ENCODE data around the gene HEY2. TPM values are rescaled to one million over a fixed set of nuclear protein-coding genes. Genes with fewer than 3 reads are reported as not detected.

Gene HEY2
- total and polyA plus RNA-seq, 4 experiments from 2014 or later, result 0.14 to 0.20 TPM; not detected in 2

GRCh38 chr6:125732398-125732797, 17.0 kb upstream of the HEY2 start:
- no peaks in the 10 kb centered on the region for H3K4me1 Mint-ChIP-seq

GRCh38 chr6:125733516-125734300, 15.7 kb upstream of the HEY2 start:
- H3K4me3 Mint-ChIP-seq, result no peak overlapping the region
- ChIA-PET POLR2A (ENCODE audit: partially characterized antibody) (no interaction called here), CTCF (ENCODE audit: partially characterized antibody) (no interaction called here)
- Histone ChIP-seq H3K9me3 (ENCODE audit: control insufficient read depth in 1 of 2, low read length in 2 of 2) (no peaks in the 10 kb centered on the region), H3K4me3 (ENCODE audit: low read length in 2 of 2) (no peak overlapping the region), H3K27ac (ENCODE audit: low read depth, low read length) (no peak overlapping the region), H3K36me3 (ENCODE audit: insufficient read depth, low read length) (no peaks in the 10 kb centered on the region), H3K27me3 (ENCODE audit: insufficient read depth, low read length) (no peaks in the 10 kb centered on the region), H3K4me1 (ENCODE audit: insufficient read depth, low read length) (no peaks in the 10 kb centered on the region)
- H3K27ac Mint-ChIP-seq, result no peak overlapping the region
- DNase-seq, result no peak
- no peaks in the 10 kb centered on the region for H3K36me3 Mint-ChIP-seq
- H3K27me3 Mint-ChIP-seq, result peaks cover 24 to 31% of the 10 kb centered on the region in 2 donors
- intact Hi-C loops (cut with micrococcal nuclease), result no loop called here
- H3K9me3 Mint-ChIP-seq, result no peaks in the 10 kb centered on the region
- H3K4me1 Mint-ChIP-seq, result no peaks in the 10 kb centered on the region

More at GRCh38 chr6:125732398-125732797, 17.0 kb upstream of the HEY2 start:
- H3K4me1 ChIP-seq (ENCODE audit: insufficient read depth, low read length), result no peaks in the 10 kb centered on the region
- Mint-ChIP-seq H3K27me3 (peaks cover 21 to 30% of the 10 kb centered on the region in 2 donors), H3K27ac (no peak overlapping the region), H3K36me3 (no peaks in the 10 kb centered on the region), H3K4me3 (no peak overlapping the region), H3K9me3 (no peaks in the 10 kb centered on the region)
- no peaks in the 10 kb centered on the region for H3K36me3 ChIP-seq (ENCODE audit: insufficient read depth, low read length)
- intact Hi-C loops (cut with micrococcal nuclease), result no loop called here
- no peaks in the 10 kb centered on the region for H3K9me3 ChIP-seq (ENCODE audit: control insufficient read depth in 1 of 2, low read length in 2 of 2)
- no peak overlapping the region for H3K27ac ChIP-seq (ENCODE audit: low read depth, low read length)
- DNase-seq, result no peak
- ChIA-PET CTCF (ENCODE audit: partially characterized antibody) (no interaction called here), POLR2A (ENCODE audit: partially characterized antibody) (no interaction called here)
- H3K27me3 ChIP-seq (ENCODE audit: insufficient read depth, low read length), result no peaks in the 10 kb centered on the region
- H3K4me3 ChIP-seq (ENCODE audit: low read length in 2 of 2), result no peak overlapping the region

- DNase-seq, result no peak
- H3K27ac ChIP-seq (ENCODE audit: low read depth, low read length), result no peak overlapping the region
- no peaks in the 10 kb centered on the region for H3K4me1 ChIP-seq (ENCODE audit: insufficient read depth, low read length)
- Mint-ChIP-seq H3K27me3 (peaks cover 21 to 31% of the 10 kb centered on the region in 2 donors), H3K36me3 (no peaks in the 10 kb centered on the region), H3K27ac (no peak overlapping the region), H3K9me3 (no peaks in the 10 kb centered on the region), H3K4me3 (no peak overlapping the region), H3K4me1 (no peaks in the 10 kb centered on the region)
- H3K36me3 ChIP-seq (ENCODE audit: insufficient read depth, low read length), result no peaks in the 10 kb centered on the region
- intact Hi-C loops (cut with micrococcal nuclease), result no loop called here
- no peaks in the 10 kb centered on the region for H3K9me3 ChIP-seq (ENCODE audit: control insufficient read depth in 1 of 2, low read length in 2 of 2)
- POLR2A ChIA-PET (ENCODE audit: partially characterized antibody), result no interaction called here
- CTCF ChIA-PET (ENCODE audit: partially characterized antibody), result no interaction called here
- peaks cover 3% of the 10 kb centered on the region for H3K27me3 ChIP-seq (ENCODE audit: insufficient read depth, low read length)
- no peak overlapping the region for H3K4me3 ChIP-seq (ENCODE audit: low read length in 2 of 2)
Measured at GRCh38 chr6:125738276-125738675, 11.2 kb upstream of the HEY2 start.

- intact Hi-C loops (cut with micrococcal nuclease), result no loop called here
- Mint-ChIP-seq H3K27ac (no peak overlapping the region), H3K9me3 (no peaks in the 10 kb centered on the region), H3K4me3 (no peak overlapping the region), H3K4me1 (no peaks in the 10 kb centered on the region), H3K36me3 (no peaks in the 10 kb centered on the region), H3K27me3 (peaks cover 16 to 31% of the 10 kb centered on the region in 2 donors)
- H3K4me1 ChIP-seq (ENCODE audit: insufficient read depth, low read length), result no peaks in the 10 kb centered on the region
- no peak overlapping the region for H3K4me3 ChIP-seq (ENCODE audit: low read length in 2 of 2)
- CTCF ChIA-PET (ENCODE audit: partially characterized antibody), result interaction anchor here (1.0 kb wide), 1 partner anchor 20 kb away, joined by 3 read pairs; no protein-coding TSS in a partner anchor
- H3K27ac ChIP-seq (ENCODE audit: low read depth, low read length), result no peak overlapping the region
- H3K9me3 ChIP-seq (ENCODE audit: control insufficient read depth in 1 of 2, low read length in 2 of 2), result no peaks in the 10 kb centered on the region
- no peak for DNase-seq
- no peaks in the 10 kb centered on the region for H3K36me3 ChIP-seq (ENCODE audit: insufficient read depth, low read length)
- POLR2A ChIA-PET (ENCODE audit: partially characterized antibody), result no interaction called here
- peaks cover 6% of the 10 kb centered on the region for H3K27me3 ChIP-seq (ENCODE audit: insufficient read depth, low read length)
Measured at GRCh38 chr6:125739364-125739763, 10.1 kb upstream of the HEY2 start.

DNA sequence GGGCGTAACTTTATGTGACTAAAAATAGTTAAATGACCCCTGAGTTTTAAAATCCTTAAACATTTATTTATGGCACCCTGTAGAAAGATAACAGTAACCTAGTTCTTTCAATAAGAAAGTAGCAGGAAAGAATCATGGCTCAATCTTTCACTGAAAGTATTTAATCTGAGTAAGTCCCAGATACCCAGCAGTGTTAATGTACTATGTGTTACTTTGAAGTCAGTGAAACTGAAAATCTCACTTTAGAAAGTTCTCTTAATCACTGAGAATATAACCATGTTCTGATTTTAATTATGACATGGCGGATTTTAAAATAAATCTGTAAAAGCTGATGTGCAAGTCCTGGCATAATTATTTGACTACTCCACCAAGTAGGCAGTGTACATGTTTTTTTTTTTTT, 8.1 kb upstream of the HEY2 start:
- Histone ChIP-seq H3K4me3 (ENCODE audit: low read length in 2 of 2) (no peak overlapping the region), H3K27me3 (ENCODE audit: insufficient read depth, low read length) (peaks cover 18% of the 10 kb centered on the region), H3K4me1 (ENCODE audit: insufficient read depth, low read length) (peaks cover under 1% of the 10 kb centered on the region), H3K9me3 (ENCODE audit: control insufficient read depth in 1 of 2, low read length in 2 of 2) (no peaks in the 10 kb centered on the region), H3K36me3 (ENCODE audit: insufficient read depth, low read length) (no peaks in the 10 kb centered on the region), H3K27ac (ENCODE audit: low read depth, low read length) (no peak overlapping the region)
- no peaks in the 10 kb centered on the region for H3K36me3 Mint-ChIP-seq
- DNase-seq, result no peak
- intact Hi-C loops (cut with micrococcal nuclease), result no loop called here
- ChIA-PET CTCF (ENCODE audit: partially characterized antibody) (interaction anchor here (0.6 to 1.7 kb wide), 4 partner anchors 11 to 429 kb away, joined by 3 to 5 read pairs (median 4); no protein-coding TSS in a partner anchor), POLR2A (ENCODE audit: partially characterized antibody) (no interaction called here)
- H3K27me3 Mint-ChIP-seq, result peaks cover 18 to 26% of the 10 kb centered on the region in 2 donors
- peaks cover 0 to 5% (median 4%) of the 10 kb centered on the region in 4 donors for H3K4me1 Mint-ChIP-seq
- no peak overlapping the region for H3K4me3 Mint-ChIP-seq
- H3K27ac Mint-ChIP-seq, result no peak overlapping the region
- peaks cover 0 to under 1% (median 0%) of the 10 kb centered on the region in 8 donors for H3K9me3 Mint-ChIP-seq

DNA sequence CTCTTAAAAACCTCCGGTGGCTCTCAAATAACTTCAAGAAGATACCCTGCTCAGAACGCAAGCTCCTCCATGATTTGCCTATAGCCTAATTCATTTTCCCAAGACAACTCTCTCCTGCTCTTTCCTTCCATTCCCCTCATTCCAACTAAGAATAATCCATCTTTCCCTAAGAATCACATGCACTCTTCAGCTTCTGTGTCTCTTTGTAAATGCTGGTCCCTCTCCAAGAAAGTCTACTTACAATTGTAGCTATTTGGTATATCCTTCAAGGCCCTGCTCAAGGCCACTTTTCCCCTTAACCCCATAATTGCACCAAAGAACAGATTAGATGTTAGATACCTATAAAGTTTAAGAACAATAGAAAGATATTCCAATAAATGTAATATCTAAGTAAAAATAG, 7.4 kb upstream of the HEY2 start:
- intact Hi-C loops (cut with micrococcal nuclease), result no loop called here
- CTCF ChIA-PET (ENCODE audit: partially characterized antibody), result interaction anchor here (1.6 to 1.7 kb wide), 3 partner anchors 10 to 430 kb away, joined by 3 to 5 read pairs (median 5); no protein-coding TSS in a partner anchor
- H3K27me3 Mint-ChIP-seq, result peaks cover 20 to 26% of the 10 kb centered on the region in 2 donors
- H3K9me3 Mint-ChIP-seq, result peaks cover 0 to 4% (median 0%) of the 10 kb centered on the region in 8 donors
- H3K4me3 ChIP-seq (ENCODE audit: low read length in 2 of 2), result no peak overlapping the region
- H3K27ac Mint-ChIP-seq, result no peak overlapping the region
- no peaks in the 10 kb centered on the region for H3K9me3 ChIP-seq (ENCODE audit: control insufficient read depth in 1 of 2, low read length in 2 of 2)
- H3K36me3 ChIP-seq (ENCODE audit: insufficient read depth, low read length), result no peaks in the 10 kb centered on the region
- no peaks in the 10 kb centered on the region for H3K36me3 Mint-ChIP-seq
- no peak overlapping the region for H3K27ac ChIP-seq (ENCODE audit: low read depth, low read length)
- H3K4me3 Mint-ChIP-seq, result no peak overlapping the region
- DNase-seq, result no peak
- POLR2A ChIA-PET (ENCODE audit: partially characterized antibody), result no interaction called here
- H3K4me1 ChIP-seq (ENCODE audit: insufficient read depth, low read length), result peaks cover 7% of the 10 kb centered on the region
- peaks cover 5 to 12% (median 10%) of the 10 kb centered on the region in 4 donors for H3K4me1 Mint-ChIP-seq
- peaks cover 24% of the 10 kb centered on the region for H3K27me3 ChIP-seq (ENCODE audit: insufficient read depth, low read length)

DNA sequence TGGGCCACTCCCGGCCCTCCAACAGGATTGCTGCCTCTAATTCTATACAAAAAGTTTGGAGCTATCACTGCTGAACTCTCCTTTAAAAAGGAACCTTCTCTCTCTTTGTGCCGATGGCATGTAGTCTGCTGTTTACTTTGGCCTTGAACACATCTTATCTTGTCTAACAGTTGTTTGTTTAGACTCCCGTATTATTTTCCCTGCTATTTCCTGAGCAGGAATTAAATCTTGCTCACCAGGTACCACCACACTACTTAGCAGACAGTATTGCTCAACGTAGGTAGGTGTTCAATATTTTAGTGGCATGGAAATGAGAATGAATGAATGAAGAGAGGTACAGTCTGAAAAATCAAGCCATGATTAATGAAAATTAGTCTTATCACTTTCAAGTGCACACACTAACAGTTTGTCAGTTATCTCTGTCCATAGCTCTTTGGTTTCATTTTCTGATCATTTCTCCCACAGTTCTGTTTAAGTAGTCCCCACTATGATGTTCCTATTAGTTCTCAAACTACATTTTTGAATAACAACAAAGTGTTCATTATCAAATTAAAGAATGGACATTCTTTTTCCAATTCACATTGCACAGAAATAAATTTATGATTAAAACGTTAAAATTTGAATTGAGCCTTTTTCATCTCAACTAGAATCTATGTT, 6.8 kb upstream of the HEY2 start:
- no peak overlapping the region for H3K27ac ChIP-seq (ENCODE audit: low read depth, low read length)
- no peak for DNase-seq
- intact Hi-C loops (cut with micrococcal nuclease), result no loop called here
- H3K36me3 ChIP-seq (ENCODE audit: insufficient read depth, low read length), result no peaks in the 10 kb centered on the region
- Mint-ChIP-seq H3K4me3 (no peak overlapping the region), H3K9me3 (peaks cover 0 to 4% (median 0%) of the 10 kb centered on the region in 8 donors), H3K27me3 (peaks cover 20 to 27% of the 10 kb centered on the region in 2 donors), H3K27ac (no peak overlapping the region), H3K4me1 (peaks cover 5 to 17% (median 11%) of the 10 kb centered on the region in 4 donors), H3K36me3 (no peaks in the 10 kb centered on the region)
- H3K27me3 ChIP-seq (ENCODE audit: insufficient read depth, low read length), result peaks cover 30% of the 10 kb centered on the region
- H3K4me1 ChIP-seq (ENCODE audit: insufficient read depth, low read length), result peaks cover 13% of the 10 kb centered on the region
- no peaks in the 10 kb centered on the region for H3K9me3 ChIP-seq (ENCODE audit: control insufficient read depth in 1 of 2, low read length in 2 of 2)
- ChIA-PET CTCF (ENCODE audit: partially characterized antibody) (interaction anchor here (1.6 to 1.7 kb wide), 3 partner anchors 10 to 430 kb away, joined by 3 to 5 read pairs (median 5); no protein-coding TSS in a partner anchor), POLR2A (ENCODE audit: partially characterized antibody) (no interaction called here)
- H3K4me3 ChIP-seq (ENCODE audit: low read length in 2 of 2), result no peak overlapping the region
